ENCODE results near the gene PRDM5.

DNA sequence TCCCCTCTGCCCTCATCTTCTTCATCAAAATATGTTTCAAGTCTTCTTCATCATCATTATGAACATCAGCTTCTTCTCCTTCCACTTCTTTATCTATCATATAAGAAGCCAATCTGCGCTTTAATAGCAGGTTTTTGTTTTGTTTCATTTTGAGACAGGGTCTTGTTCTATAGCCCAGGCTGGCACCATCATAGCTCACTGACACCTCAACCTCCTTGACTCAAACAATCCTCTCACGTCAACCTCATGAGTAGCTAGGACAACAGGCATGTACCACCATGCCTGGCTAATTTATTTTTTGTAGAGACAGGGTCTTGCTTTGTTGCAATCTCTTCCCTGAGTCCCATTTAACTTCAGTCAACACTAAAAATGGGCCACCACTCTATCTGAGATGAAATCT lies 27.0 kb downstream of the PRDM5 start:
- TF ChIP-seq, protein P1, sequence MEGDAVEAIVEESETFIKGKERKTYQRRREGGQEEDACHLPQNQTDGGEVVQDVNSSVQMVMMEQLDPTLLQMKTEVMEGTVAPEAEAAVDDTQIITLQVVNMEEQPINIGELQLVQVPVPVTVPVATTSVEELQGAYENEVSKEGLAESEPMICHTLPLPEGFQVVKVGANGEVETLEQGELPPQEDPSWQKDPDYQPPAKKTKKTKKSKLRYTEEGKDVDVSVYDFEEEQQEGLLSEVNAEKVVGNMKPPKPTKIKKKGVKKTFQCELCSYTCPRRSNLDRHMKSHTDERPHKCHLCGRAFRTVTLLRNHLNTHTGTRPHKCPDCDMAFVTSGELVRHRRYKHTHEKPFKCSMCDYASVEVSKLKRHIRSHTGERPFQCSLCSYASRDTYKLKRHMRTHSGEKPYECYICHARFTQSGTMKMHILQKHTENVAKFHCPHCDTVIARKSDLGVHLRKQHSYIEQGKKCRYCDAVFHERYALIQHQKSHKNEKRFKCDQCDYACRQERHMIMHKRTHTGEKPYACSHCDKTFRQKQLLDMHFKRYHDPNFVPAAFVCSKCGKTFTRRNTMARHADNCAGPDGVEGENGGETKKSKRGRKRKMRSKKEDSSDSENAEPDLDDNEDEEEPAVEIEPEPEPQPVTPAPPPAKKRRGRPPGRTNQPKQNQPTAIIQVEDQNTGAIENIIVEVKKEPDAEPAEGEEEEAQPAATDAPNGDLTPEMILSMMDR (IDR thresholded peaks at IDR 0.05), result no peak
- no peak for TF ChIP-seq POLR2A (IDR thresholded peaks at IDR 0.05)
